Stimulated activated naive CD8-positive, alpha-beta T cell treated with anti-CD3 and anti-CD28 coated beads, Interleukin-15, Interleukin-2, amounts not matched to agents 100 ng/mL and 50 ng/mL, for 24 hours (primary cell): ENCODE measurements around the gene C1GALT1.
"Not testable (repeated sequence)": the region's sequence is repeated elsewhere in the genome, so short reads cannot be mapped to it uniquely, and the experiment has no call there.

ENCODE experiments used
- H3K27ac Mint-ChIP-seq: one replicate; pipeline ENCODE4 v1.8.0; 2021; ENCODE audit warnings: mild to moderate bottlenecking, mixed read lengths
- H3K27me3 Mint-ChIP-seq: one replicate; pipeline ENCODE4 v1.8.0; 2021; ENCODE audit warnings: mixed read lengths
- H3K36me3 Mint-ChIP-seq: one replicate; pipeline ENCODE4 v1.8.0; 2021; ENCODE audit warnings: low read depth, mixed read lengths
- H3K4me1 Mint-ChIP-seq: one replicate; pipeline ENCODE4 v1.8.0; 2021; ENCODE audit warnings: low read depth, mixed read lengths
- H3K4me3 Mint-ChIP-seq: one replicate; pipeline ENCODE4 v1.8.0; 2021; ENCODE audit warnings: mild to moderate bottlenecking, mixed read lengths
- H3K9me3 Mint-ChIP-seq: one replicate; pipeline ENCODE4 v1.8.0; 2021; ENCODE audit warnings: mixed read lengths

C1GALT1 gene

GRCh38 chr7:7181519-7182155 is 707 bp upstream of the C1GALT1 start:
- peaks cover 14% of the 10 kb centered on the region for H3K4me1 Mint-ChIP-seq
- H3K9me3 Mint-ChIP-seq, result no peaks in the 10 kb centered on the region
- peak overlapping the region; percentile 89 for H3K27ac Mint-ChIP-seq
- H3K4me3 Mint-ChIP-seq, result peak overlapping the region; percentile 90
- H3K27me3 Mint-ChIP-seq, result no peaks in the 10 kb centered on the region
- H3K36me3 Mint-ChIP-seq, result peaks cover 10% of the 10 kb centered on the region

GRCh38 chr7:7183061-7183837 is 905 bp downstream of the C1GALT1 start:
- H3K36me3 Mint-ChIP-seq, result peaks cover 10% of the 10 kb centered on the region
- peak overlapping the region; percentile 94 for H3K27ac Mint-ChIP-seq
- peak overlapping the region; percentile 90 for H3K4me3 Mint-ChIP-seq
- no peaks in the 10 kb centered on the region for H3K9me3 Mint-ChIP-seq
- peaks cover 6% of the 10 kb centered on the region for H3K4me1 Mint-ChIP-seq
- H3K27me3 Mint-ChIP-seq, result no peaks in the 10 kb centered on the region

- Mint-ChIP-seq H3K27ac (peak overlapping the region; percentile 94), H3K27me3 (no peaks in the 10 kb centered on the region), H3K9me3 (no peaks in the 10 kb centered on the region), H3K4me1 (peaks cover 11% of the 10 kb centered on the region), H3K4me3 (peak overlapping the region; percentile 90), H3K36me3 (peaks cover 10% of the 10 kb centered on the region)
These were observed 1.6 kb downstream of the C1GALT1 start for GRCh38 chr7:7183838-7184463.

GRCh38 chr7:7185371-7185989 is 3.1 kb downstream of the C1GALT1 start:
- peaks cover 24% of the 10 kb centered on the region for H3K4me1 Mint-ChIP-seq
- H3K9me3 Mint-ChIP-seq, result no peaks in the 10 kb centered on the region
- no peaks in the 10 kb centered on the region for H3K27me3 Mint-ChIP-seq
- peaks cover 18% of the 10 kb centered on the region for H3K36me3 Mint-ChIP-seq
- H3K4me3 Mint-ChIP-seq, result peak overlapping the region; percentile 90
- no peak overlapping the region for H3K27ac Mint-ChIP-seq

- Mint-ChIP-seq H3K36me3 (peaks cover 33% of the 10 kb centered on the region), H3K9me3 (no peaks in the 10 kb centered on the region), H3K27ac (no peak overlapping the region), H3K4me1 (peaks cover 33% of the 10 kb centered on the region), H3K4me3 (no peak overlapping the region), H3K27me3 (no peaks in the 10 kb centered on the region)
These were observed 5.7 kb downstream of the C1GALT1 start for GRCh38 chr7:7188091-7188490.

GRCh38 chr7:7188742-7189141 is 6.4 kb downstream of the C1GALT1 start:
- Mint-ChIP-seq H3K9me3 (no peaks in the 10 kb centered on the region), H3K4me1 (peaks cover 39% of the 10 kb centered on the region), H3K36me3 (peaks cover 35% of the 10 kb centered on the region), H3K4me3 (no peak overlapping the region), H3K27me3 (no peaks in the 10 kb centered on the region), H3K27ac (no peak overlapping the region)

- Mint-ChIP-seq H3K36me3 (peaks cover 30% of the 10 kb centered on the region), H3K9me3 (no peaks in the 10 kb centered on the region), H3K4me1 (peaks cover 53% of the 10 kb centered on the region), H3K4me3 (no peak overlapping the region), H3K27ac (no peak overlapping the region), H3K27me3 (no peaks in the 10 kb centered on the region)
These were observed 7.8 kb downstream of the C1GALT1 start for GRCh38 chr7:7190142-7190541.

GRCh38 chr7:7191137-7191536 is 8.8 kb downstream of the C1GALT1 start:
- no peaks in the 10 kb centered on the region for H3K9me3 Mint-ChIP-seq
- H3K36me3 Mint-ChIP-seq, result peaks cover 25% of the 10 kb centered on the region
- no peak overlapping the region for H3K27ac Mint-ChIP-seq
- H3K4me3 Mint-ChIP-seq, result no peak overlapping the region
- no peaks in the 10 kb centered on the region for H3K27me3 Mint-ChIP-seq
- peaks cover 61% of the 10 kb centered on the region for H3K4me1 Mint-ChIP-seq

- H3K27me3 Mint-ChIP-seq, H3K9me3 Mint-ChIP-seq: not testable (repeated sequence)
- H3K4me1 Mint-ChIP-seq, result peaks cover 78% of the 10 kb centered on the region
- H3K27ac Mint-ChIP-seq, result peak overlapping the region; percentile 53
- H3K36me3 Mint-ChIP-seq, result peaks cover 43% of the 10 kb centered on the region
- H3K4me3 Mint-ChIP-seq, result peak overlapping the region; percentile 5
These were observed 10.7 kb downstream of the C1GALT1 start for GRCh38 chr7:7192798-7193788.

- H3K9me3 Mint-ChIP-seq, H3K4me3 Mint-ChIP-seq, H3K27me3 Mint-ChIP-seq: not testable (repeated sequence)
- Mint-ChIP-seq H3K27ac (peak overlapping the region; percentile 18), H3K4me1 (peaks cover 93% of the 10 kb centered on the region), H3K36me3 (peaks cover 31% of the 10 kb centered on the region)
These were observed 17.2 kb downstream of the C1GALT1 start for GRCh38 chr7:7199592-7199991.

GRCh38 chr7:7200255-7200654 is 17.9 kb downstream of the C1GALT1 start:
- H3K27me3 Mint-ChIP-seq, H3K4me3 Mint-ChIP-seq, H3K9me3 Mint-ChIP-seq: not testable (repeated sequence)
- Mint-ChIP-seq H3K36me3 (peaks cover 31% of the 10 kb centered on the region), H3K4me1 (peaks cover 93% of the 10 kb centered on the region), H3K27ac (peak overlapping the region; percentile 18)

GRCh38 chr7:7201578-7202374 is 19.4 kb downstream of the C1GALT1 start:
- no peaks in the 10 kb centered on the region for H3K27me3 Mint-ChIP-seq
- no peaks in the 10 kb centered on the region for H3K9me3 Mint-ChIP-seq
- H3K36me3 Mint-ChIP-seq, result peaks cover 26% of the 10 kb centered on the region
- H3K27ac Mint-ChIP-seq, result no peak overlapping the region
- H3K4me1 Mint-ChIP-seq, result peaks cover 89% of the 10 kb centered on the region
- peak overlapping the region; percentile 62 for H3K4me3 Mint-ChIP-seq

- Mint-ChIP-seq H3K4me3 (peak overlapping the region; percentile 62), H3K9me3 (no peaks in the 10 kb centered on the region), H3K27ac (peak overlapping the region; percentile 47)
These were observed 20.0 kb downstream of the C1GALT1 start for GRCh38 chr7:7202375-7202720.

More at GRCh38 chr7:7202375-7202720, 20.0 kb downstream of the C1GALT1 start:
- Mint-ChIP-seq H3K27me3 (no peaks in the 10 kb centered on the region), H3K36me3 (peaks cover 26% of the 10 kb centered on the region), H3K4me1 (peaks cover 90% of the 10 kb centered on the region)
